ENCODE data around the gene LINGO1.

LINGO1 gene

DNA sequence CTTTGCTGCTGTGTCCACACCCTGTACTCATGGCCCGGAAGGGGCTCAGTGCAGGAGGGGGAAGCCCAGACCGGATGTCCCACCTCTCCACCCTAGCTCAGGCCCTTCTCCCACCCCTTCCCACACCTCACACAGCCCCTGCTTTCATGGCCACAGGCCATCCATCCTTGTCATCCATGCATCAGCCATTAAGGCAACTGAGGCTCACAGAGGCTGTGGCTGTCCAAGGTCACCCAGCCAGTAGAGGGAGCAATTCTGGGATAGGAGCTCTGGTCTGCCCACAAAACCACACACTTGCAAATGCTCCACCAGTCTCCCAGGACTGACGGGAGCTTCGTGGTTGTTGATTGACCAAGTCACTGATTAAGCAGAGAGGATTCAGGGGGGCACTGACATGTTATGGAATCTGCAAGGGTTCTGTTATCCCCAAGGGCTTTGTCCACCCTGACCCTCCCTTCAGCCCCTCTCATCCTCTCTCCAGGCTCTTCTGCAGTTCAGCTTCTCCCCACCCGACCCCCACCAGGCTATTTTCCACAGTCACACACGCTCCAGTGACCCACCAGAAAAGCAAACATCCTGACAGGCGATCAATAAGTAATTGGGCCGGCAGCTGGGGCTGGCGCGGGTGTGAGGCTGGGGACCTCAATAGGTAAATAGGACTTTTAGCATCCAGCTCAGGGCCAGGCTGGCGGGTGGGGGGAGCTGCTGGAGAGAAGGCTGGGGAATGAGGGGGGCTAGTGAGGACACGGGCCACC lies 15.1 kb downstream of the LINGO1 start:
- DNase-seq (ENCODE audit: low read depth in 2 of 2): no peak

DNA sequence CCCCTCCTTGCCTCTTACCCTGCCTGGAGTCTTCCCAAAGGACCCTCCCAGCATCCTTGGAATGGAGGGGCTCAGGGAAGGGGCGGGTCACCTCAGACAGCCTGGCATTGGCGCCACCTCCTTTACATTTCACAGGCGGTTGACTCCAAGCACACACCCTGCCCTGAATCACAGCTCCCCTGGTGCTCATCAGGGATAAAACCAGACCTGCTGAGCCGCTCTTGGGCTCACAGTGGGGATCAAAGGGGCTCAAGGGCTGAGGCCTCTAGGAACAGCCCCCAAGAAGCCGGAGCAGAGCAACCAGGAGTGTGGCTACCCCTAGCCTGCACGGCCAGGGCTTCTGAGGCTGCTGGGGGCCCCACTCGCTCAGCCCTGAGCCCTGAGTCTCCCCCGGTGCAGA lies 16.6 kb downstream of the LINGO1 start:
- no peak for DNase-seq (ENCODE audit: low read depth in 2 of 2)

DNA sequence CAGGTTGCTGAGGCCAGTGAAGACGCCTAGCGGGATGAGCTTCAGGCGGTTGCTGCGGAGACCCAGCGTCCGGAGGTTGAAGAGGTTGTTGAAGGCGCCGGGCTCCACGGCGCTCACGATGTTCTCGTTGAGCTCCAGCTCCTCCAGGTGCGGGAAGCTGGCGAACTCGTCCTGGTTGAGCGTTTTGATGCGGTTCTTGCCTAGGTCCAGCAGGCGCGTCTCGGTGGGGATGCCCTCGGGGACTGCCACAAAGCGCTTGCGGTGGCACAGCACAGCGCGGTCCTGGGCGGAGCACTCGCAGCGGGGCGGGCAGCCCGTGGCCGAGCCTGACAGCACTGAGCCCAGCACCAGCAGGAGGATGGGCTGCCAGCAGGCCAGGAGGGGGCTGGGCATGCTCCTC lies 17.2 kb downstream of the LINGO1 start:
- DNase-seq (ENCODE audit: low read depth in 2 of 2): no peak

GRCh38 chr15:77614251-77614806 lies 18.4 kb downstream of the LINGO1 start:
- no peak for DNase-seq (ENCODE audit: low read depth in 2 of 2)

- no peak for DNase-seq (ENCODE audit: low read depth in 2 of 2)
Measured at GRCh38 chr15:77613814-77614213, 18.9 kb downstream of the LINGO1 start.

- DNase-seq (ENCODE audit: low read depth in 2 of 2): no peak
Measured at GRCh38 chr15:77612958-77613601, 19.6 kb downstream of the LINGO1 start.

DNA sequence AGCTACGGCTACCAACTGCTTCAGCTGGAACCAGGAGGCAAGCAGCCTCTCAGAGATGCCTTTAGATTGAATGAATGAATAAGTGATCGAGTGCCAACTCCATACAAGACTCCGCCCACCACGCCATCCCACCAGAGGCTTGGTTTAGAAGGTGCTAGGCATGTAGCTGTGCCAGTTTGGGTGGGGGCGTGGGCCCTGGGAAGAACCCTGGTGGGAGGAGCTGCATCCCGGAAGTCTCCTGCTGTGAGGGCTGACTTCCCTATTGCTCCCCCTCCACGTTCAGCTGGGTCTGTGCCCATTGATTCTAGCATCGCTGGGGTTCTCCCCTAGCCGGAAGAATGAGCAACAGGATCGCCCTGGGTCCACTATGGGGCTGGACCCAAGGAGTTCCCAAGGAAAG lies 20.9 kb downstream of the LINGO1 start:
- DNase-seq (ENCODE audit: low read depth in 2 of 2): no peak

GRCh38 chr15:77610731-77611130 lies 22.0 kb downstream of the LINGO1 start:
- no peak for DNase-seq (ENCODE audit: low read depth in 2 of 2)

- no peak for DNase-seq (ENCODE audit: low read depth in 2 of 2)
Measured at GRCh38 chr15:77609558-77609957, 23.2 kb downstream of the LINGO1 start.

DNA sequence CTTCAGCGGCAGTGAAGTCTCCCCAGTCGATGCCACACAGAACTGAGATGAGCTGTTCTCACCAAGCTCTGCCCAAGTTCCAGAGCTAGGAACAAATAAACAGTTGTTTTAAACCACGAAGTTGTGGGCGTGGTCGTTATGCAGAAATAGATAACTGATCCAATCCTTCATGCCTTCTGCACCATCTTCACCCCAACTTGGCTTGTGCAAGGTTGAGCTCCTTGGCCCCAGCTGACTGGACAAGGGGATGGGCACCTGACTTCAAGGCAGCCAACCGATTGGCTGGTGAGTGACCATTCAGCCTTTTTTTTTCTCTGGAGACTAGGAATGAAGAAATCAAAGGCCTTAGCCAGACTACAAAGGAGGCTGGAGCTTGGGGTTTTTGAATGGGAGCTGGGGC lies 23.9 kb downstream of the LINGO1 start:
- no peak for DNase-seq (ENCODE audit: low read depth in 2 of 2)

GRCh38 chr15:77607894-77608261 lies 24.8 kb downstream of the LINGO1 start:
- no peak for DNase-seq (ENCODE audit: low read depth in 2 of 2)

GRCh38 chr15:77607111-77607893 lies 25.4 kb downstream of the LINGO1 start:
- DNase-seq (ENCODE audit: low read depth in 2 of 2): no peak

GRCh38 chr15:77606142-77607034 lies 26.3 kb downstream of the LINGO1 start:
- no peak for DNase-seq (ENCODE audit: low read depth in 2 of 2)

GRCh38 chr15:77605547-77605946 lies 27.2 kb downstream of the LINGO1 start:
- no peak for DNase-seq (ENCODE audit: low read depth in 2 of 2)

- no peak for DNase-seq (ENCODE audit: low read depth in 2 of 2)
Measured at GRCh38 chr15:77604973-77605372, 27.7 kb downstream of the LINGO1 start.

DNA sequence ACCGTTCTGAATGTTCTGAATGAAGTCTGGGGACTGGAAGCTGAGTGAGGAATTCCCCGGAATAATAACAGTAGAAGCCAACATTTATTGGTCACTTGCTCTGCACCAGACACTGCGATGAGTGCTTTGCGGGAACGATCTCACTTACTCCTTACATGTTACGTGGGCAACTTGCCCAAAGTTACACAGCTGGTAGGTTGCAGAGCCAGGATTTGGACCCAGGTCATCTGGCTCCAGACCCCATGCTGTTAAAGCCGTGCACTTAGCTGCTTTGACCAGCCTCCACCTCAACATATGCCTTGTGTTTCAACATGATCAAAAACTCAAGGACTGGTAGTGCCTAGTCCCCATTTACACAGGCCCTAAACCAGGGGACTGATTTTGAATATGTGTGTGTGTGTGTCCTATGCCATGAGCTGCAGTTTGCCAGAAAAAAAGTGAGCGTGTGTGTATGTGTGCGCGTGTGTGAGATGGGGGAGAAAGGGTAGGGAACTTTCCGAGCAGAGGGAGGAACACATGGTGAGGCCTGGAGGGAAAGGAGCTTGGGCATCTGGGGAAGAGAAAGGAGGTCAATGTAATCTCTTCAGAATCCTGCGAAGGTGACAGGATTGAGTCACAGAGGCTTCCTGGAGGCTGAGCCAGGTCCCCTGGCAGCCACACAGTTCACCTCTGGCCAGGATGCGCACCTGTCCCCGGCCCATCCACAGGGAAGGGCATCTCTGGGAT lies 28.9 kb downstream of the LINGO1 start:
- DNase-seq (ENCODE audit: low read depth in 2 of 2): no peak

- no peak for DNase-seq (ENCODE audit: low read depth in 2 of 2)
Measured at GRCh38 chr15:77602800-77603199, 29.9 kb downstream of the LINGO1 start.

DNA sequence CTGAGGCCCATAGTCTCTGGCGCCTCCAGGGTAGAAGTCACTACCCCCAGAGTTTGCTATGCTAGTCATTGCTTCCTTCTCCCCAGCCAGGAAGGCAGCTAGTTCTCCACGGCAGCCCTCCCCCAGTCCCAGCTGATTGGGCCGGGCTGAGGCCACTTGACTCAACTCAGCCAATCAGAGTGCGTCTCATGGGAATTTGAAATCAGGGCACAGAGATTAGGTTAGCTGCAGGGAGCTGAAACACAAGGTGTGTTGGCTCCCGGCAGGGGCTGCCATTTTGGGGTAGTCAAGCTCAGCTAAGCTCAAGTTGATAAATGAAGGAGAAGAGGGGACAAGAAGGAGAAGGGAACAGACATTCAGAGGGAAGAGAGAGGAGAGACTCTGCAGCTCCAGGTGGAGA lies 32.8 kb downstream of the LINGO1 start:
- no peak for DNase-seq (ENCODE audit: low read depth in 2 of 2)

- DNase-seq (ENCODE audit: low read depth in 2 of 2): no peak
Measured at GRCh38 chr15:77599357-77599756, 33.4 kb downstream of the LINGO1 start.

- no peak for DNase-seq (ENCODE audit: low read depth in 2 of 2)
Measured at GRCh38 chr15:77598644-77599043, 34.1 kb downstream of the LINGO1 start.

Measured in stimulated activated CD8-positive, alpha-beta memory T cell treated with anti-CD3 and anti-CD28 coated beads, Interleukin-15, amount 100 ng/mL, for 48 hours (primary cell).